ENCODE measurements around the gene ZNF296.

The ZNF296 gene

DNA sequence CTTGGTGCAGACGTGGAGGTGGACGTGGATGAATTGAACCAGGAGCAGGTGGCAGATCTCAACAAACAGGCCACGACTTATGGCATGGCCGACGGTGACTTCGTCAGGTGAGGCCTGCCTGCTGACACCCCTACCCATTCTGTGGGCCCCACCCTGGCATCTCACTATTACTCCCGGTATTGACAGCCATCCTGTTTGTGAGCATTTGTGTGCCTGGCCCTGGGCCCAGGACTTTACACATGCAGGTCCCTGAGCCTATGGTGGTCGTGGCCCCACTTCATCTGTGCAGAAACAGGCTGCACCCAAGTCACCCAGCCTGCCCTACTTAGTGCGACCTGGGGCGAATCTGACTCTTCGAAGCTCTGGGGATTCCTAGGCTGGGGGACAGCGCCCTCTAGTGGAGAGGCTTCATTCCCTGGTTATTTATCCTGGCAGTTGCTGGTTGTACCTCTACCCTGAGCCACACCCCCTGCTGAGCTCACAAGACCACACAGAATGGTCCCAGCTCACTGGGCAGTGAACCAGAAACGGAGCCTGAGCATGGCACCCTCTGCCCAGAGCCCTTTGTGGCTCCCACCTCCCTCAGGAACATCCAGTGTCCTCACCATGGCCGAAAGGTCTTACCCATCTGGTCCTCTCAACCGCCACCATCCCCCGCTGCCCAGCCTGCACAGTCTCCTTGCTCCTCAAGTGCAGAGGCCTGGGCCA, 16.9 kb downstream of the ZNF296 start:
- Histone ChIP-seq H3K4me1 (no peaks in the 10 kb centered on the region), H3K4me3 (ENCODE audit: low read depth, low read length) (no peak overlapping the region), H3K9me3 (no peaks in the 10 kb centered on the region), H3K36me3 (peaks cover 85% of the 10 kb centered on the region), H3K27me3 (no peaks in the 10 kb centered on the region)
- TF ChIP-seq, protein P1, sequence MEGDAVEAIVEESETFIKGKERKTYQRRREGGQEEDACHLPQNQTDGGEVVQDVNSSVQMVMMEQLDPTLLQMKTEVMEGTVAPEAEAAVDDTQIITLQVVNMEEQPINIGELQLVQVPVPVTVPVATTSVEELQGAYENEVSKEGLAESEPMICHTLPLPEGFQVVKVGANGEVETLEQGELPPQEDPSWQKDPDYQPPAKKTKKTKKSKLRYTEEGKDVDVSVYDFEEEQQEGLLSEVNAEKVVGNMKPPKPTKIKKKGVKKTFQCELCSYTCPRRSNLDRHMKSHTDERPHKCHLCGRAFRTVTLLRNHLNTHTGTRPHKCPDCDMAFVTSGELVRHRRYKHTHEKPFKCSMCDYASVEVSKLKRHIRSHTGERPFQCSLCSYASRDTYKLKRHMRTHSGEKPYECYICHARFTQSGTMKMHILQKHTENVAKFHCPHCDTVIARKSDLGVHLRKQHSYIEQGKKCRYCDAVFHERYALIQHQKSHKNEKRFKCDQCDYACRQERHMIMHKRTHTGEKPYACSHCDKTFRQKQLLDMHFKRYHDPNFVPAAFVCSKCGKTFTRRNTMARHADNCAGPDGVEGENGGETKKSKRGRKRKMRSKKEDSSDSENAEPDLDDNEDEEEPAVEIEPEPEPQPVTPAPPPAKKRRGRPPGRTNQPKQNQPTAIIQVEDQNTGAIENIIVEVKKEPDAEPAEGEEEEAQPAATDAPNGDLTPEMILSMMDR (IDR thresholded peaks at IDR 0.05; ENCODE audit: low read depth, low read length), result peak; percentile 89
- peak; percentile 83 for DNase-seq

DNA sequence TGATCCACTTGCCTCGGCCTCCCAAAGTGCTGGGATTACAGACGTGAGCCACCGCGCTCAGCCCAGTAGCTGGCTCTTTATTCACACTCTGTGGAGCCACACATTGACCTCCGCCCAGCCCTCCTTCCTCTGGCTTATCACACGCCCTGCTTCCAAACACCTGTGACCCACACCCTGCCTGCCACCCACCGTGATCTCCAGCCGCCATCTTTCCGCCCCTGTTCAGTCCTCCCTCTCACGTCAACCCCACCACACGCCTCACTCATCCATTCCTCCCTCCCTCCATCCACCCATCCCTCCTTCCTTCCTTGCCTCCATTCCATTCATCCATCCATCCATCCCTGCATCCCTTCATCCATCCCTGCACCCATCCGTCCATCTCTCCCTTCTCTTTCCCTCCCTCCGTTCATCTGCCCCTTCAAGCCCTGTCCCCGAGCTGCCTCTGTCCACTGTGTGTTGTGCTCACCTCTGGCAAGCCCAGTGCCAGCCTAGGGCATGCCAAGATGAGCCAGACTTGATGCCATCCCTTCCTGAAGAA, 17.6 kb downstream of the ZNF296 start:
- Histone ChIP-seq H3K4me1 (no peaks in the 10 kb centered on the region), H3K27me3 (no peaks in the 10 kb centered on the region), H3K36me3 (peaks cover 82% of the 10 kb centered on the region), H3K4me3 (ENCODE audit: low read depth, low read length) (no peak overlapping the region), H3K9me3 (no peaks in the 10 kb centered on the region)
- TF ChIP-seq, protein P1 (IDR thresholded peaks at IDR 0.05; ENCODE audit: low read depth, low read length), result no peak
- DNase-seq, result no peak

DNA sequence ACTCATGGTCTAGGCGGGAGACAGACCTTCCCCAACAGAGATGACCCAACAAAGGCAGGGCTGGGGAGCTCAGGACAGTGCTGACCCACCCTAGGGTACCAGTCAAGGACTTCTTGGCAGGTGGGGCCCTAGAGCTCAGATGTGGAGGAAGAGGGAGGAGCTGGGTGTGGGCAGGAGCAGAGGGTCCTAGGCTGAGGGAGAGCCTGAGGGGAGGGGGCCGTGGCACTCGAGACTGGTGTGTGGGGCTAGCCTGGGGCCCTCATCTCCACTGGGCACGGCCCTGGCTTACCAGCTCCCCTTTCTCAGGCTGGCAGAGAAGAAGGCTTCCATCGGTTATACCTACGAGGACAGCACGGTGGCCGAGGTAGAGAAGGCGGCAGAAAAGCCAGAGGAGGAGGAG, 18.8 kb downstream of the ZNF296 start:
- Histone ChIP-seq H3K4me1 (no peaks in the 10 kb centered on the region), H3K36me3 (peaks cover 88% of the 10 kb centered on the region), H3K27me3 (no peaks in the 10 kb centered on the region), H3K9me3 (no peaks in the 10 kb centered on the region), H3K4me3 (ENCODE audit: low read depth, low read length) (no peak overlapping the region)
- no peak for DNase-seq
- TF ChIP-seq, protein P1 (IDR thresholded peaks at IDR 0.05; ENCODE audit: low read depth, low read length), result no peak

DNA sequence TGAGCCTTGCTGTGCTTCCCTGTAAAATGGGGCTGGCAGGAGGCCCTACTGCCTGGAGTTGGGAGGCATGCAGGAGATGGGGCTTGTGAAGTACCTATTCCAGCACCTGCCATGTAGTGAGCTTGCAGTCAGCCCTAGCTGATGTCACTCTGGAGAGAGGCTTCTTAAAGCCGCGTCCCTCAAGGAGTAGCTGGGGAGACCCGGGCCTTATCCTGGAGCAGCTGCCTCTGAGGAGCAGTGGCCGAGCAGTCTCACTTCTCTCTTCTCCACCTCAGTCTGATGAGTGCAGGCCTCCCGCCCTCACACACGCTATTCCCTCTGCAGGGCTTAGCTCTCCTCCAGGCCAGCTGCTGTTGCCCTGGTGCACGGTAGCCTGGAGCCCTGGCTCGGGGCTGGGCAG, 19.4 kb downstream of the ZNF296 start:
- TF ChIP-seq, protein P1 (IDR thresholded peaks at IDR 0.05; ENCODE audit: low read depth, low read length), result no peak
- no peak for DNase-seq
- Histone ChIP-seq H3K27me3 (no peaks in the 10 kb centered on the region), H3K4me3 (ENCODE audit: low read depth, low read length) (no peak overlapping the region), H3K9me3 (no peaks in the 10 kb centered on the region), H3K36me3 (peaks cover 88% of the 10 kb centered on the region), H3K4me1 (no peaks in the 10 kb centered on the region)

DNA sequence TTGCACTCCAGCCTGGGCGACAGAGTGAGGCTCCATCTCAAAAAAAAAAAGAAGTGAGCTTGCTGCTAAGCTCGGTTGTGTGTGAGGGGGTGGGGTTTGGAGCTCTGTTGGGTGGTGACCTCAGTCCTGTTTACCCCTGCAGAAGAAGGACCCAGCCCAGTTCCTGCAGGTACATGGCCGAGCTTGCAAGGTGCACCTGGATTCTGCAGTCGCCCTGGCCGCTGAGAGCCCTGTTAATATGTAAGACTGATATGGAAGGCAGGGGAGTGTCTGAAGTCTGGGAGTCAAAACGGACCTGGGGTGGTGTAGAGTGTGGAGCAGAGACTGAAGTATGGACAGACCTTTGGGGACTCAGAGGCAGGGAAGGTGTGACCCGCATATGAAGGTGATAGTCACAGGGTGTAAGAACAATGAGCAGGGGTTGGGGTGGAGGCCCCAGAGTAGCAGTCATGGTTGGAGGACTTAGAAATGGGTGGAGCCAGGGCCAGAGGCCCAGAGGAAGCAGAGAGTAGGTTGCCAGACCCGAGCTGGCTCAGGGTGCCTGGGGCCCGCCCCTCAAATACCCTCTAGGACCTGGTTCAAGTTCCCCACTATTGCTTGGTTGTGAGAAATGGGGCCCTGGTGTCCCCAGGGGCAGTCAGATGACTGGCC, 24.2 kb downstream of the ZNF296 start:
- TF ChIP-seq, protein P1 (IDR thresholded peaks at IDR 0.05; ENCODE audit: low read depth, low read length), result no peak
- H3K9me3 ChIP-seq, result no peaks in the 10 kb centered on the region
- no peak for DNase-seq
- no peaks in the 10 kb centered on the region for H3K4me1 ChIP-seq
- H3K36me3 ChIP-seq, result peaks cover 45% of the 10 kb centered on the region
- no peak overlapping the region for H3K4me3 ChIP-seq (ENCODE audit: low read depth, low read length)
- H3K27me3 ChIP-seq, result no peaks in the 10 kb centered on the region

DNA sequence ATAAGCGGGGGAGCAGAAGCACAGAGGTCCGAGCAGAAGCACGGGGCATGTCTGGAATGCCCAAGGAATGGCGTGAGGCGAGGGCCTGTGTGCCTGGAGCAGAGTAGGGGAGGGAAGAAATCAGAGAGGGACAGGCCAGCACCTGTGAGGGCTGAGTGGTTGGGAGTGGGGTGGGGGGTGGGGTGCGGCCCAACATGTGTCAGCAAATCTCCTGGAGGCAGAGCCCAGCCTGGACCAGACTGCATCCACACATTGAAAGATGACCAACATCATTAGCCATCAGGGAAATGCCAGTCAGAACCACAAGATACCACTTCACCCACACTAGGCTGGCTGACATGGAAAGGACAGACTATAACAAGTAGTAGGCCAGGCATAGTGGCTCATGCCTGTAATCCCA, 26.2 kb downstream of the ZNF296 start:
- TF ChIP-seq, protein P1 (IDR thresholded peaks at IDR 0.05; ENCODE audit: low read depth, low read length), result no peak
- Histone ChIP-seq H3K36me3 (peaks cover 36% of the 10 kb centered on the region), H3K4me1 (no peaks in the 10 kb centered on the region), H3K9me3 (no peaks in the 10 kb centered on the region), H3K4me3 (ENCODE audit: low read depth, low read length) (no peak overlapping the region), H3K27me3 (no peaks in the 10 kb centered on the region)
- DNase-seq, result no peak
